Amniotic stem cell (primary cell): ENCODE measurements around the gene TXNRD1.
A peak's percentile ranks its signal among the peaks of the same experiment; 100 is the strongest.
"Not testable (repeated sequence)": the region's sequence is repeated elsewhere in the genome, so short reads cannot be mapped to it uniquely, and the experiment has no call there.

ENCODE experiments used
- DNase-seq: peaks from one replicate; lab custom pipeline; 2025; lab: John Stamatoyannopoulos, UW

Gene TXNRD1

GRCh38 chr12:104215638-104216297 is at the start of gene TXNRD1:
Gene TXNRD1 (plus strand): TSS chr12:104215779. CDS start chr12:104215803, 24 bp downstream.
- no peak for DNase-seq

GRCh38 chr12:104165801-104166200 is 49.8 kb upstream of the TXNRD1 start:
- DNase-seq, result no peak

GRCh38 chr12:104166465-104166864 is 49.1 kb upstream of the TXNRD1 start:
- no peak for DNase-seq

- DNase-seq, result no peak
These were observed 47.8 kb upstream of the TXNRD1 start for GRCh38 chr12:104167519-104168458.

- no peak for DNase-seq
These were observed 47.0 kb upstream of the TXNRD1 start for GRCh38 chr12:104168596-104168995.

GRCh38 chr12:104171785-104172569 is 43.6 kb upstream of the TXNRD1 start:
- DNase-seq, result no peak

GRCh38 chr12:104172570-104172947 is 43.0 kb upstream of the TXNRD1 start:
- no peak for DNase-seq

GRCh38 chr12:104173804-104174203 is 41.8 kb upstream of the TXNRD1 start:
- DNase-seq, result not testable (repeated sequence)

- DNase-seq, result no peak
These were observed 39.8 kb upstream of the TXNRD1 start for GRCh38 chr12:104175726-104176247.

- no peak for DNase-seq
These were observed 38.3 kb upstream of the TXNRD1 start for GRCh38 chr12:104177336-104177662.

GRCh38 chr12:104177663-104178501 is 37.7 kb upstream of the TXNRD1 start:
- peak; percentile 80 for DNase-seq

GRCh38 chr12:104180374-104180773 is 35.2 kb upstream of the TXNRD1 start:
- no peak for DNase-seq

- no peak for DNase-seq
These were observed 34.3 kb upstream of the TXNRD1 start for GRCh38 chr12:104181313-104181712.

- no peak for DNase-seq
These were observed 33.4 kb upstream of the TXNRD1 start for GRCh38 chr12:104182144-104182543.

GRCh38 chr12:104182621-104183378 is 32.8 kb upstream of the TXNRD1 start:
- DNase-seq, result no peak

- DNase-seq, result no peak
These were observed 32.1 kb upstream of the TXNRD1 start for GRCh38 chr12:104183443-104183842.

GRCh38 chr12:104187446-104188155 is 28.0 kb upstream of the TXNRD1 start:
- DNase-seq, result no peak

- DNase-seq, result no peak
These were observed 27.0 kb upstream of the TXNRD1 start for GRCh38 chr12:104188534-104188933.

GRCh38 chr12:104189915-104190555 is 25.5 kb upstream of the TXNRD1 start:
- DNase-seq, result peak; percentile 38
